ENCODE measurements around the gene AK4.

Gene AK4

GRCh38 chr1:65250826-65251225, 102.8 kb downstream of the AK4 start:
- no peak for DNase-seq
- TF ChIP-seq GATA1 (IDR thresholded peaks at IDR 0.05; ENCODE audit: low read depth, low read length) (no peak), POLR2A (IDR thresholded peaks at IDR 0.05; ENCODE audit: low read length) (no peak)

GRCh38 chr1:65253800-65254319, 105.9 kb downstream of the AK4 start:
- no peak for DNase-seq
- TF ChIP-seq GATA1 (IDR thresholded peaks at IDR 0.05; ENCODE audit: low read depth, low read length) (no peak), POLR2A (IDR thresholded peaks at IDR 0.05; ENCODE audit: low read length) (peak; percentile 91)

GRCh38 chr1:65254320-65255034, 106.5 kb downstream of the AK4 start:
- TF ChIP-seq POLR2A (IDR thresholded peaks at IDR 0.05; ENCODE audit: low read length) (peak; percentile 91), GATA1 (IDR thresholded peaks at IDR 0.05; ENCODE audit: low read depth, low read length) (no peak)
- DNase-seq, result peak; percentile 92 to 96

- peak; percentile 83 to 85 for DNase-seq
- TF ChIP-seq GATA1 (IDR thresholded peaks at IDR 0.05; ENCODE audit: low read depth, low read length) (no peak), POLR2A (IDR thresholded peaks at IDR 0.05; ENCODE audit: low read length) (no peak)
Measured at GRCh38 chr1:65255035-65255655, 107.1 kb downstream of the AK4 start.

- no peak for TF ChIP-seq GATA1 (IDR thresholded peaks at IDR 0.05; ENCODE audit: low read depth, low read length)
Measured at GRCh38 chr1:65255656-65256050, 107.7 kb downstream of the AK4 start.

GRCh38 chr1:65256860-65257708, 109.1 kb downstream of the AK4 start:
- TF ChIP-seq POLR2A (IDR thresholded peaks at IDR 0.05; ENCODE audit: low read length), result no peak
- TF ChIP-seq GATA1 (IDR thresholded peaks at IDR 0.05; ENCODE audit: low read depth, low read length), result no peak
- DNase-seq, result peak in 1 of 2 experiments; percentile 50

More at GRCh38 chr1:65255656-65256050, 107.7 kb downstream of the AK4 start:
- DNase-seq, result peak; percentile 51 to 66

GRCh38 chr1:65258106-65258505, 110.1 kb downstream of the AK4 start:
- DNase-seq, result peak in 1 of 2 experiments; percentile 27
- no peak for TF ChIP-seq GATA1 (IDR thresholded peaks at IDR 0.05; ENCODE audit: low read depth, low read length)
- TF ChIP-seq POLR2A (IDR thresholded peaks at IDR 0.05; ENCODE audit: low read length), result no peak

- TF ChIP-seq GATA1 (IDR thresholded peaks at IDR 0.05; ENCODE audit: low read depth, low read length), result no peak
- TF ChIP-seq POLR2A (IDR thresholded peaks at IDR 0.05; ENCODE audit: low read length), result no peak
- peak in 1 of 2 experiments; percentile 44 for DNase-seq
Measured at GRCh38 chr1:65259816-65260215, 111.8 kb downstream of the AK4 start.

- no peak for TF ChIP-seq POLR2A (IDR thresholded peaks at IDR 0.05; ENCODE audit: low read length)
- no peak for TF ChIP-seq GATA1 (IDR thresholded peaks at IDR 0.05; ENCODE audit: low read depth, low read length)
- DNase-seq, result peak; percentile 64 to 82
Measured at GRCh38 chr1:65260851-65261473, 113.0 kb downstream of the AK4 start.

GRCh38 chr1:65263286-65263685, 115.3 kb downstream of the AK4 start:
- DNase-seq, result no peak
- TF ChIP-seq GATA1 (IDR thresholded peaks at IDR 0.05; ENCODE audit: low read depth, low read length) (no peak), POLR2A (IDR thresholded peaks at IDR 0.05; ENCODE audit: low read length) (no peak)

- no peak for TF ChIP-seq POLR2A (IDR thresholded peaks at IDR 0.05; ENCODE audit: low read length)
- no peak for TF ChIP-seq GATA1 (IDR thresholded peaks at IDR 0.05; ENCODE audit: low read depth, low read length)
- DNase-seq, result peak; percentile 81 to 90
Measured at GRCh38 chr1:65264197-65264929, 116.4 kb downstream of the AK4 start.

- peak in 1 of 2 experiments; percentile 71 for DNase-seq
Measured at GRCh38 chr1:65265296-65265650, 117.3 kb downstream of the AK4 start.

More at GRCh38 chr1:65265296-65265650, 117.3 kb downstream of the AK4 start:
- TF ChIP-seq GATA1 (IDR thresholded peaks at IDR 0.05; ENCODE audit: low read depth, low read length) (no peak), POLR2A (IDR thresholded peaks at IDR 0.05; ENCODE audit: low read length) (no peak)
